GM10248 (cell line): Measurements from ENCODE around the gene PRKAG3.

Experiments
- CTCF ChIA-PET: fragments of 300-600 bp; sonication (Branson Sonifier 250); formaldehyde crosslinking; extraction: SDS; loops from one replicate; lab custom pipeline; 2021; ENCODE audit warnings: antibody characterized with exemption; lab: Yijun Ruan, JAX
- POLR2A ChIA-PET: fragments of 350-650 bp; sonication (Branson Sonifier 250); formaldehyde crosslinking; extraction: SDS; loops from one replicate; lab custom pipeline; 2020; ENCODE audit warnings: antibody characterized with exemption; lab: Yijun Ruan, JAX
- DNase-seq: peaks from one replicate; pipeline ENCODE4 v3.0.0; 2012; ENCODE audit errors: extremely low spot score
- CTCF ChIP-seq: IDR thresholded peaks from 2 replicates; pipeline ENCODE4 v1.5.1; 2012; ENCODE audit warnings: mild to moderate bottlenecking, low read depth; ENCODE audit errors: extremely low read depth, missing control alignments, control extremely low read depth

Gene PRKAG3

DNA sequence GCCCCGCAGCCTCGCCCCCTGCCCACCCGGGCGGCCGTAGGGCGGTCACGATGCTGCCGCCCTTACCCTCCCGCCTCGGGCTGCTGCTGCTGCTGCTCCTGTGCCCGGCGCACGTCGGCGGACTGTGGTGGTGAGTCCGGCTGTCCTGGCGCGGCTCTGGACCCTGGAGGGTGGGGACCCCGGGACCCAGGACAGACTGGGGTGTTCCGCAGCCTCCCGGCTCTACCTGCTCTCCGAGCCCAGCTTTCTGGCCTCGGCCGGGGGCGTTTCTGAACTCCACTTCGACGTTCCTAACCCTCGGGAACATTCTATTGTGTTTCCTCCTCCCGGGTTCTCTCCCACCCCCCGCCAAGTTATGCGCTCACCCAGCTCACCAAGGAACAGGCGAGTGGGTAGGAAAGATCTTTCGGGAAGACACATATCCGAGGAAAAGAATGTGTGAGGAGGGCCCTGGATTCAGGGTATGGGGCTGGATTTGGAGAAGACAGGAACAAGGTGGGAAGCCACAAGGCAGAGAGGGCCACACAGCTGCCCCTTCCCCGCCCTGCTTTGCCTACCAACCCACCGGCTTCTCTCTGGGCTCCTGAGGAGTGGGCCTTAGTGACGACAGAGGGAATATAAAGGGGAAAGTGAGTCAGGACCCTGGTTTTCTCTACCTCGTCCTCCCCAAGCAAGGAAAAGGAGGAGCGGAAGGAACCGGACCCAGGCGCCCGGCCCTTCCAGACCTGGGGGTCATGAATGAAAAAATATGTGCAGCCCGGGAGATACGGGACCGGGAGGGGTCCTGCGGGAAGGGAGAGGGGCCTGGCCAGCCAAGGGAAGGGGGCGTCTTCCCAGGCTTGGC, 28.6 kb upstream of the PRKAG3 start:
- ChIA-PET CTCF (interaction anchor here (0.8 to 3.4 kb wide), 4 partner anchors 8 to 120 kb away, joined by 3 to 15 read pairs (median 6); no protein-coding TSS in a partner anchor), POLR2A (no interaction called here)
- TF ChIP-seq CTCF = no peak
- DNase-seq = no peak

- ChIA-PET CTCF (interaction anchor here (1.3 to 3.4 kb wide), 4 partner anchors 12 to 120 kb away, joined by 3 to 15 read pairs (median 8); no protein-coding TSS in a partner anchor), POLR2A (no interaction called here)
- no peak for DNase-seq
- TF ChIP-seq CTCF = no peak
These were observed 28.0 kb upstream of the PRKAG3 start, which contains the start of gene WNT6 for GRCh38 chr2:218859556-218859987. Gene WNT6 (plus strand): TSS chr2:218859805. CDS start chr2:218860038, 233 bp downstream.

DNA sequence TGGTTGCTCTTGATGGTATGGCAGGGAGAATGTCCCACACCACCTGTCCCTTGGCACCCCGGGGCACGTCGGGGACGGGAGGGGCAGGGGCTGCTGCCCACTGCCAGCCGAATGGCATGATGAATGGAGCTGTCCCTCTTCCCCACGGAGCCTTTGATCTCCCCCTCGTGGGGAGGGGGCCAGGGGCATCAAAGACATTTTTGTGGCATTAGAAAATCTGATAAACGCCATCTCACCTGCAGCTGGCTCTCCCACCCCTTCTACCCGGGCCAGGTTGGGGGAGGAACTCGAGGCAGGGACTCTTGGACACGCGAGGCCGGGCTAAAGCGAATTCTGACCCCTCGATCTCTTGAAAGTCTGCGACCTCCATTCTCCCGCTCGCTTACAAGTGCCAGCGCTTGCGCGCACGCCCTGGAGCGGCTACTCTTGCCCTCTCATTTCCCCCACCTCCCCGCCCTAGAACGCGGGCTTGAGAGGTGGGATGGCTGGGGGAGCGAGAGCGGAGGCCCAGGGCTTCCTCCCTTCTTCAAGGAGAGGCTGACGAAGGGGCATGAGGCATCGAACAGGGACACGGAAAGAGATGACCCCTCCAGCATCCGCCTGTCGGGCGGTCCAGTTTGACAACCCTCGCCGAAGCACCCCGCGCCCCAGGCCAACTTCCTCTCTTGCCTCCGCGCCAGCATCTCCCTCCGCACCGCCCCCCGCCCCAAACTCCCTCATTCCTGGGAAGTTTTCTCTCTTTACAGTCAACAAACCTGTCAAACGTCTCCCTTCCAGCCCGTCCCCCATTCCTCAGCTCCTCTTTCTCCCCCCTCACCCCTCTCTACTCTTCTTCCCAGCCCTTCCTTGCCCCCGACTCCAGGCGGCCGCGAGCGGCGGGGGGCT, 27.3 kb upstream of the PRKAG3 start:
- ChIA-PET CTCF (interaction anchor here (1.2 to 3.4 kb wide), 7 partner anchors 10 to 179 kb away, joined by 3 to 15 read pairs (median 3); no protein-coding TSS in a partner anchor), POLR2A (no interaction called here)
- no peak for TF ChIP-seq CTCF
- no peak for DNase-seq

- no peak for TF ChIP-seq CTCF
- ChIA-PET CTCF (interaction anchor here (1.2 to 3.4 kb wide), 6 partner anchors 11 to 179 kb away, joined by 3 to 15 read pairs (median 3); no protein-coding TSS in a partner anchor), POLR2A (no interaction called here)
- no peak for DNase-seq
These were observed 26.5 kb upstream of the PRKAG3 start for GRCh38 chr2:218858138-218858445.

DNA sequence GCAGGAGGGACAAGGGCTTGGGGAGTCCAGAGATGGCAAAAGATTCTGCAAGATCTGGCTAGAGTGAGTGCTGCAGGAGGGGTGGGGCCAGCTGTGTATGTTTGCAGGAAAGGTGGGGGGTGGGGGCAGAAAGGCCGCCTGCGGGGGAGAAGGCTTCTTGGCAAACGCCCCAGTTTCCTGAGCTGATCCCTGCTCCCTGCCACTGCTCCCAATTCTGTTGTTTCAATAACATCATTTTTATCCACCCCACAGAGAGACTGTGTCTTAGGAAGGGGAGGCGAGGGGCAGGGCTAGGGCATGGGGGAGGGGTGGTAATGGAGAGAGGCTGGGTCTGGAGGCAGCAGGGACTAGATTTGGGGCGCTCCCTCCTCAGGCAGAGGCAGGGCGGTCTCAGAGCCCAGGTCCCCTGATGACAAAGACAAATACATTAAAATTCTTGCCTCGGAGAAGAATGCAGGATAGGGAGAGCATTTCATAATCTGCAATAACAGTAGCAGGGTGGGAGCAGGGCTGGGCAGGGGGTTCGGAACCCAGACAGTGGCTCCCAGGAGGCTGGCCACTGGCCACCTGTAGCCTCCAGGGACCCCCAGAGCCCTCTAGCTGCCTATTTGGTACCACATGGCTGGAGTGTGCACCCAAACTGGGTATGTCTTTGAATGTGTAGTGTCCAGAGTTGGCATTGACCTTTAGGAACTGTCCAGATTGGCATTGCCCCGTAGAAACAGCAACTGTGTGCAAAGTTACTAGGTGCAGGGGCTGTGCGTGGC, 26.0 kb upstream of the PRKAG3 start:
- no peak for TF ChIP-seq CTCF
- no peak for DNase-seq
- POLR2A ChIA-PET = no interaction called here
- CTCF ChIA-PET = interaction anchor here (1.2 to 3.4 kb wide), 5 partner anchors 10 to 178 kb away, joined by 3 to 15 read pairs (median 3); no protein-coding TSS in a partner anchor
